ENCODE results near the gene LY86. TPM values are rescaled to one million over a fixed set of nuclear protein-coding genes. Genes with fewer than 3 reads are reported as not detected.

Gene LY86
- total RNA-seq, 2 donors from 2014 or later: 0.96 to 2.4 TPM

DNA sequence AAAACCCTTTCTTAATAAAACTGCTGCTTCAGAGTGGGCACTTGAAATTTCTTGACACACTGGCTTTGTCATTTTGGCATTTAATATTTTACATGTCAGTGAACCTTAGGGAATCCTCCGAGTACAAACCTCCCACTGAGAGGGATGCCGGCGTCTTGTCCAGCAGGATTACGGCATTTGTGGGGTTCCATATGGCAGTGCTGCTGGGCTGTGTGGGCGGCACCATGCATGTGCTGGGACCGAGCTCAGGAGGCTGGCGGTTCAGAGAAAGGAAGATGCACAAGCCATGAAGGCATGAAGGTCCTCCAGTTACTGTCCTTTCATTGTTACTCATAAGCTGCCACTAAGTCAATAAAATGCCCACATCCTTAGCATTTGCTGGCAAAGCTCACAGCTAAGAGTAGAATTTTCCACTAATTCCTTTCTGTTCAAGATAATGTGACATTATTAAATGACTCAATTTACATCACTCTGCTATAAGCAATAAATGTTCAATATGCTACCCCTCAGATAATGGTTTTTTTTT lies 61.4 kb downstream of the LY86 start:
- ATAC-seq (peak; percentile 42 to 65), DNase-seq (ENCODE audit: low spot score in 2 of 2) (no peak)
- H3K9me3 Mint-ChIP-seq: peaks cover 0 to 11% of the 10 kb centered on the region in 2 donors
- H3K36me3 Mint-ChIP-seq: peaks cover under 1 to 25% of the 10 kb centered on the region in 2 donors
- peak overlapping the region in 1 of 2 donors; percentile 62 for H3K27ac Mint-ChIP-seq

- DNase-seq (ENCODE audit: low spot score in 2 of 2) (no peak), ATAC-seq (no peak)
- H3K27ac Mint-ChIP-seq: no peak overlapping the region
- H3K9me3 Mint-ChIP-seq: peaks cover 3 to 11% of the 10 kb centered on the region in 2 donors
- peaks cover 6 to 30% of the 10 kb centered on the region in 2 donors for H3K36me3 Mint-ChIP-seq
These were observed 62.3 kb downstream of the LY86 start for GRCh38 chr6:6650839-6651238.

DNA sequence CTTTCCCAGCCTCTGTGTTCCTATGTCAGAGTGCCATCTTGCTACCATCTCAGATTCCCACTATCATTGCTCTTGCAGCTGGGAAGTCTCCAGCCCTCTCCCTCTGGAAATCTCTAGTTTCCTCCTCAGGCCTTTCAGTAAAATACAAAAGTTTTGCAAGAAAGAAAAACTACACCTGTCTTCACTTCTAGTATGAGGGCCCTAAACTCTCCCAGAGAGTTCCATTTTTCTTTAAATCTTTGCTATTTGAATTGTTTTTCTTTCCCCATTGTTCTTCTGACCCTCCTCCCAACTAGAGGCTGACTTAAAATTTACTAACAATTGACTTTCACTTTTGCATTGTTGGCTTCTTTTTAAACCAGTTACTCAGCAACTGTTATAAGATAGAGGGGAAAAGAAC lies 62.8 kb downstream of the LY86 start:
- DNase-seq (ENCODE audit: low spot score in 2 of 2) (no peak), ATAC-seq (no peak)
- Mint-ChIP-seq H3K36me3 (peaks cover 6 to 30% of the 10 kb centered on the region in 2 donors), H3K27ac (peak overlapping the region in 1 of 2 donors; percentile 24), H3K9me3 (peaks cover 3 to 11% of the 10 kb centered on the region in 2 donors)

DNA sequence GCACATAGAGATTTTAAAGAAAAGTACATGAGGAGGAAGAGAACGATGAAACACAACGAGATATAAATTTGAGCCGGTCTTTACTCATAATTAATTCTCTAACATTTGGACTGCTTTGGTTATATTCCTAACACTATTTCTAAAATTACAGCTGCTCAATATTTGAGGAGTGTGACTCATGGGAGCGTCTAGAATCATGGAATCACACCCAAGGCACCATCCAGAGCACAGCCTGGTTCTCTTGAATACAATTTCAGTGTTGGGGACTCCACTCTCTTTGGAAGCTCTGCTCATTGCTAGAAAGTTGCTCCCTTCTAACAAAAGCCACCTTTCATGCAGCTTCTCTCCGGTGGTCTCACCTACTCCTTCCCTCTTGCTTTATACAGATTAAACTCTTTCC lies 64.4 kb downstream of the LY86 start:
- no peak for DNase-seq (ENCODE audit: low spot score in 2 of 2)
- H3K36me3 Mint-ChIP-seq: peaks cover 10 to 42% of the 10 kb centered on the region in 2 donors
- H3K27ac Mint-ChIP-seq: no peak overlapping the region
- H3K9me3 Mint-ChIP-seq: peaks cover 3 to 20% of the 10 kb centered on the region in 2 donors
- ATAC-seq: no peak

DNA sequence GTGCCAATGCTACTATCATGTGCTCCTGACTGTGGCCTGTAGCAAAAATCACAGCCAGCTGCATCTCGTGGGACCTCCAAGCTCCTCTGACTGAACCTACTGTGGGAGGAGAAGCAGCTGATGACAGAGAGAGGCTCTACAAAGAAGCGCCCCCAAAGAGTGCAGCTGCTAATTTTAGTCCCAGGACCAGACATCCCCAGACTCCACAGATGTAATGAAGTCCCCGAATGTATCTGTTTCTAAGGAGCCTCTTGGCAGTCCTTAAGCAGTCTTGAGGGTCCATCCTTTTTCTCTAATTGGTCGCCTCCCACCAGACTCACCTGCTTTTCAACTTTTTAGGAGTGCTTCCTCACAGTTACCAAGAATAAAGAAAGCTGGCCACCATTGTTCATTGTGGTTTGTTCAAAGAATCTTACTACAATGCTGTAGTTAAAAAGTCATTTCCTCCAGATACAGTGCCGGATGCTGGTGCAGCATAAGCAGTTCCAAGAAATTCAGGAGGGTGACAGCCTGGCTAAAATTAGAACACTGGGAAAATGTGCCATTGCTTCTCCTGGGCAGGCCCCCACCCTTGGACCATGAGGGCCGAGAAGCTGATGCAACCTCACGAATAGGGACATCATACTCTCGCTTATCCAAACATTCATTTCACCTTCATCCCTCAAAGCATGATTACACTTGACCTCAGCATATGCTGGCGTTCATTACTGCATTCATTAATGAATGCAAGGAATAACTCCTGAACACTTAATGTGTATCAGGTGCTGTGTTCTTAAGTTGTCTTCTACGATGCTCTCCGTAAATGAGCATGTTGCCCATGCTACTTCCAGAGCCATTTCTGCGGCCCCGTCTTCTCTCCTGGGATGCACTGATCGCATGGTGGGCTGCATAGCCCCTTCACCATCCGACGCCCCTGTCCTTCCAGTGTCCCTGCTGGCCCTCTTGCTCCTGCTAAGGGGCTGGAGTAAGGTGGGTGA lies 66.4 kb downstream of the LY86 start:
- ATAC-seq (peak; percentile 52), DNase-seq (ENCODE audit: low spot score in 2 of 2) (peak; percentile 30 to 62)
- peak overlapping the region; percentile 92 to 96 for H3K27ac Mint-ChIP-seq
- peaks cover 3 to 20% of the 10 kb centered on the region in 2 donors for H3K9me3 Mint-ChIP-seq
- peaks cover 10 to 57% of the 10 kb centered on the region in 2 donors for H3K36me3 Mint-ChIP-seq

GRCh38 chr6:6655805-6656251 lies 67.3 kb downstream of the LY86 start:
- no peak for DNase-seq (ENCODE audit: low spot score in 2 of 2)
- peak; percentile 62 to 78 for ATAC-seq
- Mint-ChIP-seq H3K9me3 (peaks cover 3 to 19% of the 10 kb centered on the region in 2 donors), H3K27ac (peak overlapping the region; percentile 92 to 96), H3K36me3 (peaks cover 10 to 57% of the 10 kb centered on the region in 2 donors)

- Mint-ChIP-seq H3K9me3 (peaks cover 3 to 17% of the 10 kb centered on the region in 2 donors), H3K27ac (peak overlapping the region; percentile 92 to 96), H3K36me3 (peaks cover 10 to 57% of the 10 kb centered on the region in 2 donors)
- DNase-seq (ENCODE audit: low spot score in 2 of 2) (no peak), ATAC-seq (peak; percentile 26 to 33)
These were observed 67.8 kb downstream of the LY86 start for GRCh38 chr6:6656287-6656686.

DNA sequence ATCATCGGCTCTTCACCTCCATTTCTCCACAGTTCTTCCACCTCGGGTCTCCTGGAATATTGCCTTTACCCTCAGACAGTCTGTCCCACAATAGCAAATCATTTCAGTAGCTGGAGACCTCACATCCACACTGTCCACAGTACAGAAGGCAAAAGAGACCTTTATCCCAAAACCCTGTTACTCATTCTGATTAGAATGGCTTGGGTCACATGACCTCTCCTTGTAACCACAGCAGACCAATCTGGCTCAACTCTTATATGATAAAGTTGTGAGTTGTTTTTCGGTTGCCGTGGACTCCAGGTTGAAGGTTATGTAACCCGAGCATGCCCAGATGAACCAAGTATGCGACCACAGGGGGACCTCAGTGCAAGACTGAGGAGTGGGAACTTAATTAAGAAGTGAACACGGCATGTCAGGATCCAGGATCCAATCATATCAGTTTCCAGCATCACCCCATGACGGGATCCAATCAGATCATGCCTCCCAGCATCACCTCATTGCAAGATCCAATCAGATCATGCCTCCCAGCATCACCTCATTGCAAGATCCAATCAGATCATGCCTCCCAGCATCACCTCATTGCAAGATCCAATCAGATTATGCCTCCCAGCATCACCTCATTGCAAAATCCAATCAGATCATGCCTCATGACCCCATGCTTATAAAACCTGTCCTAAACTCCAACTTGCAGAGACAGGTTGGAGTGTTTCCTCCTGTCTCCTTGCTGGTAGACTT lies 68.7 kb downstream of the LY86 start:
- peaks cover 3 to 17% of the 10 kb centered on the region in 2 donors for H3K9me3 Mint-ChIP-seq
- H3K27ac Mint-ChIP-seq: peak overlapping the region; percentile 92 to 96
- DNase-seq (ENCODE audit: low spot score in 2 of 2) (no peak), ATAC-seq (peak; percentile 19 to 30)
- peaks cover 10 to 57% of the 10 kb centered on the region in 2 donors for H3K36me3 Mint-ChIP-seq

DNA sequence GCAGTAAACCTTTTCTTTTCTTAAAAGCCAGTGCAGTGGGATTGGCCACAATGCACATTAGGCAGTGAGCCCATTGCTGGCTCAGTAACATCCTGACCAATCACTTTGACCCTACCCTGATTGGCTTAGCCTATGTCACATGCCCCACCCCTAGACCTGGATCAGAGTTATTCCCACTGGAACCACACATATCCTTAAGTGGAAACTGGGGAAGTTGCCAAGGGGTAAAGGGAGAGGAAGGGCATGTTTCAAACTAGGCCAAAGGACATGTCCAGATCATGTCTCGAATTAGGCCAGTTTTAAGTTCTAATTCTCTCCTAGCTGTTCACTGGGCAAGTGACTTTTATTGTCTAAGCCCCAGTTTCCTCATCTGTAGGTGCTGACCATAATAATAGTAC lies 69.3 kb downstream of the LY86 start:
- ATAC-seq (no peak), DNase-seq (ENCODE audit: low spot score in 2 of 2) (no peak)
- peaks cover 10 to 51% of the 10 kb centered on the region in 2 donors for H3K36me3 Mint-ChIP-seq
- peak overlapping the region; percentile 92 to 96 for H3K27ac Mint-ChIP-seq
- H3K9me3 Mint-ChIP-seq: peaks cover 3 to 17% of the 10 kb centered on the region in 2 donors

DNA sequence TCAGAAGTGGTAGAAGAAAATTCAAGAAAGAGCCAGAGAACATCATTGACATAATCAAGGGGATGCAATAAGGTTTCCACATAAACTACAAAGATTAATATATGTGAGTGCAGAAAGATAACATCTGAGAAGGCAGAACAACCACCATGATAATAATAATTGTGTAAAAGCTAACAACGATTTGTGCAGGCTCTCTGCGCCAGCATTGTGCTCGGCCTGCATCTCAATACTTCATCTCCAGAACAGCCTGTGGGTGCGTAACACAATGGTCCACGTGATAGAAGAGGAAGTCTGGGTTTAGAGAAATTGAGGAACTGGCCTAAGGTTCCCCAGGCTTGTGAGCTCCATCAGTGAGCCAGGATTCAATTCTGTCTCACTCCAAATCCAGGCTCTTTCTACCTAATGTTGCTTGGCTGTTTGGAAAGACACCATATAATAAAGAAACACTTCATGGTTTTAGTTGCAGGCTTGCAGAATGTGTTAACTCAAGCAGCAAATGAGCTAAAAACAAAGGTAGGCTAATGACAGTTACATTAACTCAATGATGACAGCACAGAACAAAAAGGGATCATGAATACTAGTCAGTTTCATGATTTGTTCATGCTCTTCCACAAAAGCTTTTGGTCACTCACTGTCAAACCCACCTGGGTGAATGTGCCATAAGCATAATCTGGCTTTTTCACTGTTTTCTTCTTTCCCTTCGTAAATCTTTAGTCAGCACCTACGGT lies 71.2 kb downstream of the LY86 start:
- peaks cover 10 to 33% of the 10 kb centered on the region in 2 donors for H3K36me3 Mint-ChIP-seq
- ATAC-seq: no peak
- peaks cover 3 to 9% of the 10 kb centered on the region in 2 donors for H3K9me3 Mint-ChIP-seq
- DNase-seq (ENCODE audit: low spot score in 2 of 2): no peak
- H3K27ac Mint-ChIP-seq: peak overlapping the region in 1 of 2 donors; percentile 92

DNA sequence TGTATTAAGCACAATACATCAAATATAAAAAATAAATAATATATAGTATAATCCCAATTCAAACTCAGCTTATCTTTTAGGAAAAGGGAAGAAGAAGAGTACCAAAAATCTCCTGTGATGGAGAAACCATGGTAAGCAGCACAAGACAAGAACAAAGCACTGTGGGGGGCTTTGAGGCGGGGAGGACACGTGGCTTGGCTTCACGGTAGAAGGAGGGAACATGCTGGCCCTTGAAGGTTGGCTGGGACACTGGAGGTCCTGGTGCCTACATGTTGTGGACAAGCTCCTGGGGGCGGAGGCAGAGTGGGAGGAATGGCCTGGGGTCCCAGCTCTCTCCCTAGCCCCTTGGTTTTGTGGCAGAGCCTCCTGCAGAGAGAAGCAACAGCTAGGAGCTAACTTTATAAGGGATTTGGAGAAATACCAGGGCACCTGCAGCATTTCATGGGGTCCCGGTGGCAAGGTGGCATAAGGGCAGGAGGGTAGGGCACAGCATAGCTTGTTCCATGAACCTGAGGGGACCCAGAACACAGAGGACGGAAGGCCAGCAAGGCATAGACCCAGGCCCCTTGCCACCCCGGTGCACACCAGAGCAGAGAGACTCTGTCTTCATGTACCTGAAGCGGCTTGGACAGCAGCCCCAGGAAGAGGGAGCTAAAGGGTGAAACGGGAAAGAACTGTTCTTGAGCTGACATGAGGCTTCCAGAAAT lies 72.0 kb downstream of the LY86 start:
- Mint-ChIP-seq H3K36me3 (peaks cover 4 to 27% of the 10 kb centered on the region in 2 donors), H3K27ac (peak overlapping the region in 1 of 2 donors; percentile 10), H3K9me3 (peaks cover 0 to 9% of the 10 kb centered on the region in 2 donors)
- DNase-seq (ENCODE audit: low spot score in 2 of 2): no peak
- no peak for ATAC-seq

DNA sequence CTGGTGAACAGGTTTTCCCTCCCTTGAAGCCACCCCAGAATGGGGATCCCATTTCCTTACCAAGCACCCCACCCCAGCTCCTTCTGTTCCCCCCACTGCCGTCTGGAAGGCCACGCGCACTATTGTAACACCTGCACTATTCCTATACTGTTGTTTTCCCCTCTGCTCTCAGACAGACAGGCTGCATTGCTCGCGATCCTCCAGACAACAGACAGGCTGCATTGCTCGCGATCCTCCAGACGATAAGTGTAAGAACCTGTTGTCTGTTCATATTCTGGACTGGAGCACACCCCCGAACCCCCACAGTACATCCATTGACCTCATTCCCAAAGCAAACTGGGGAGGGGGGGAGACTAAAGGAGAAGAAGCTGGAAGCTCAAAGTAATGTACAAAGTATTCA lies 72.7 kb downstream of the LY86 start:
- no peak overlapping the region for H3K27ac Mint-ChIP-seq
- H3K9me3 Mint-ChIP-seq: peaks cover 0 to 9% of the 10 kb centered on the region in 2 donors
- peaks cover 4 to 27% of the 10 kb centered on the region in 2 donors for H3K36me3 Mint-ChIP-seq
- ATAC-seq: no peak
- DNase-seq (ENCODE audit: low spot score in 2 of 2): no peak

- peaks cover 4 to 27% of the 10 kb centered on the region in 2 donors for H3K36me3 Mint-ChIP-seq
- DNase-seq (ENCODE audit: low spot score in 2 of 2) (no peak), ATAC-seq (no peak)
- H3K27ac Mint-ChIP-seq: no peak overlapping the region
- H3K9me3 Mint-ChIP-seq: peaks cover 0 to 9% of the 10 kb centered on the region in 2 donors
These were observed 73.2 kb downstream of the LY86 start for GRCh38 chr6:6661684-6662083.

- ATAC-seq (no peak), DNase-seq (ENCODE audit: low spot score in 2 of 2) (no peak)
- peaks cover 0 to 9% of the 10 kb centered on the region in 2 donors for H3K36me3 Mint-ChIP-seq
- no peak overlapping the region for H3K27ac Mint-ChIP-seq
- H3K9me3 Mint-ChIP-seq: peaks cover 0 to 4% of the 10 kb centered on the region in 2 donors
These were observed 75.1 kb downstream of the LY86 start for GRCh38 chr6:6663421-6664135.

All from activated naive CD4-positive, alpha-beta T cell treated with anti-CD3 and anti-CD28 coated beads, Interleukin-2, amount 50 U/mL, for 72 hours (primary cell).